ENCODE measurements around the gene GSTP1. TPM values are rescaled to one million over a fixed set of nuclear protein-coding genes. Genes with fewer than 3 reads are reported as not detected.
A peak's percentile ranks its signal among the peaks of the same experiment; 100 is the strongest.
"Not testable (repeated sequence)": the region's sequence is repeated elsewhere in the genome, so short reads cannot be mapped to it uniquely, and the experiment has no call there.

GSTP1 gene
- total and polyA plus RNA-seq, 9 of the 15 experiments (the other 6 are each of a cell fraction or from before 2014, with no cell fraction given): 592 to 2,150 (median 1,204) TPM

DNA sequence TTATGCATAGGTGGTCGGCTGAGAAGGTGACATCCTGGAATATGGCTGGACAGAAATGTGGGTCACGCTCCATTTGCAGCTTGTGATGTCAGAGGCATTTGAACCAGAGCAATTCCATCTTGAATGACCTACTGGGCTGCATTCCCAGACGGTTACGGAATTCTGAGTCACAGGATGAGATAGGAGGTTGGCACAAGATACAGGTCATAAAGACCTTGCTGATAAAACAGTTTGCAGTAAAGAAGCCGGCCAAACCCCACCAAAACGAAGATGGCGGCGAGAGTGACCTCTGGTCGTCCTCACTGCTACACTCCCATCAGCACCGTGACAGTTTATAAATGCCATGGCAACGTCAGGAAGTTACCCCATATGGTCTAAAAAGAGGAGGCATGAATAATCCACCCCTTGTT, 19.9 kb upstream of the GSTP1 start (continued):
- TF ChIP-seq, protein P1, sequence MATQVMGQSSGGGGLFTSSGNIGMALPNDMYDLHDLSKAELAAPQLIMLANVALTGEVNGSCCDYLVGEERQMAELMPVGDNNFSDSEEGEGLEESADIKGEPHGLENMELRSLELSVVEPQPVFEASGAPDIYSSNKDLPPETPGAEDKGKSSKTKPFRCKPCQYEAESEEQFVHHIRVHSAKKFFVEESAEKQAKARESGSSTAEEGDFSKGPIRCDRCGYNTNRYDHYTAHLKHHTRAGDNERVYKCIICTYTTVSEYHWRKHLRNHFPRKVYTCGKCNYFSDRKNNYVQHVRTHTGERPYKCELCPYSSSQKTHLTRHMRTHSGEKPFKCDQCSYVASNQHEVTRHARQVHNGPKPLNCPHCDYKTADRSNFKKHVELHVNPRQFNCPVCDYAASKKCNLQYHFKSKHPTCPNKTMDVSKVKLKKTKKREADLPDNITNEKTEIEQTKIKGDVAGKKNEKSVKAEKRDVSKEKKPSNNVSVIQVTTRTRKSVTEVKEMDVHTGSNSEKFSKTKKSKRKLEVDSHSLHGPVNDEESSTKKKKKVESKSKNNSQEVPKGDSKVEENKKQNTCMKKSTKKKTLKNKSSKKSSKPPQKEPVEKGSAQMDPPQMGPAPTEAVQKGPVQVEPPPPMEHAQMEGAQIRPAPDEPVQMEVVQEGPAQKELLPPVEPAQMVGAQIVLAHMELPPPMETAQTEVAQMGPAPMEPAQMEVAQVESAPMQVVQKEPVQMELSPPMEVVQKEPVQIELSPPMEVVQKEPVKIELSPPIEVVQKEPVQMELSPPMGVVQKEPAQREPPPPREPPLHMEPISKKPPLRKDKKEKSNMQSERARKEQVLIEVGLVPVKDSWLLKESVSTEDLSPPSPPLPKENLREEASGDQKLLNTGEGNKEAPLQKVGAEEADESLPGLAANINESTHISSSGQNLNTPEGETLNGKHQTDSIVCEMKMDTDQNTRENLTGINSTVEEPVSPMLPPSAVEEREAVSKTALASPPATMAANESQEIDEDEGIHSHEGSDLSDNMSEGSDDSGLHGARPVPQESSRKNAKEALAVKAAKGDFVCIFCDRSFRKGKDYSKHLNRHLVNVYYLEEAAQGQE (IDR thresholded peaks at IDR 0.05; ENCODE audit: borderline replicate concordance): not testable (repeated sequence)
- TF ChIP-seq, protein P1 (CRISPR knock-in tag; IDR thresholded peaks at IDR 0.05; ENCODE audit: low read depth): 0 out of 2 replicates have a peak, but pooled peaks have one; percentile 39
- peak; percentile 72; the same call in 1 of the 2 replicates for TF ChIP-seq TCFL5 (CRISPR knock-in tag; conservative IDR thresholded peaks at IDR 0.05)
- 0 out of 2 replicates have a peak, but pooled peaks have one; percentile 13 for TF ChIP-seq JUNB (CRISPR knock-in tag; conservative IDR thresholded peaks at IDR 0.05)
- TF ChIP-seq, protein P2, sequence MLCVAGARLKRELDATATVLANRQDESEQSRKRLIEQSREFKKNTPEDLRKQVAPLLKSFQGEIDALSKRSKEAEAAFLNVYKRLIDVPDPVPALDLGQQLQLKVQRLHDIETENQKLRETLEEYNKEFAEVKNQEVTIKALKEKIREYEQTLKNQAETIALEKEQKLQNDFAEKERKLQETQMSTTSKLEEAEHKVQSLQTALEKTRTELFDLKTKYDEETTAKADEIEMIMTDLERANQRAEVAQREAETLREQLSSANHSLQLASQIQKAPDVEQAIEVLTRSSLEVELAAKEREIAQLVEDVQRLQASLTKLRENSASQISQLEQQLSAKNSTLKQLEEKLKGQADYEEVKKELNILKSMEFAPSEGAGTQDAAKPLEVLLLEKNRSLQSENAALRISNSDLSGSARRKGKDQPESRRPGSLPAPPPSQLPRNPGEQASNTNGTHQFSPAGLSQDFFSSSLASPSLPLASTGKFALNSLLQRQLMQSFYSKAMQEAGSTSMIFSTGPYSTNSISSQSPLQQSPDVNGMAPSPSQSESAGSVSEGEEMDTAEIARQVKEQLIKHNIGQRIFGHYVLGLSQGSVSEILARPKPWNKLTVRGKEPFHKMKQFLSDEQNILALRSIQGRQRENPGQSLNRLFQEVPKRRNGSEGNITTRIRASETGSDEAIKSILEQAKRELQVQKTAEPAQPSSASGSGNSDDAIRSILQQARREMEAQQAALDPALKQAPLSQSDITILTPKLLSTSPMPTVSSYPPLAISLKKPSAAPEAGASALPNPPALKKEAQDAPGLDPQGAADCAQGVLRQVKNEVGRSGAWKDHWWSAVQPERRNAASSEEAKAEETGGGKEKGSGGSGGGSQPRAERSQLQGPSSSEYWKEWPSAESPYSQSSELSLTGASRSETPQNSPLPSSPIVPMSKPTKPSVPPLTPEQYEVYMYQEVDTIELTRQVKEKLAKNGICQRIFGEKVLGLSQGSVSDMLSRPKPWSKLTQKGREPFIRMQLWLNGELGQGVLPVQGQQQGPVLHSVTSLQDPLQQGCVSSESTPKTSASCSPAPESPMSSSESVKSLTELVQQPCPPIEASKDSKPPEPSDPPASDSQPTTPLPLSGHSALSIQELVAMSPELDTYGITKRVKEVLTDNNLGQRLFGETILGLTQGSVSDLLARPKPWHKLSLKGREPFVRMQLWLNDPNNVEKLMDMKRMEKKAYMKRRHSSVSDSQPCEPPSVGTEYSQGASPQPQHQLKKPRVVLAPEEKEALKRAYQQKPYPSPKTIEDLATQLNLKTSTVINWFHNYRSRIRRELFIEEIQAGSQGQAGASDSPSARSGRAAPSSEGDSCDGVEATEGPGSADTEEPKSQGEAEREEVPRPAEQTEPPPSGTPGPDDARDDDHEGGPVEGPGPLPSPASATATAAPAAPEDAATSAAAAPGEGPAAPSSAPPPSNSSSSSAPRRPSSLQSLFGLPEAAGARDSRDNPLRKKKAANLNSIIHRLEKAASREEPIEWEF (CRISPR knock-in tag; IDR thresholded peaks at IDR 0.05): peak; percentile 62; the same call in 1 of the 2 replicates
- TF ChIP-seq NFIC (IDR thresholded peaks at IDR 0.05): peak; percentile 64
- TF ChIP-seq NR2F6 (CRISPR knock-in tag; IDR thresholded peaks at IDR 0.05): 0 out of 2 replicates have a peak, but pooled peaks have one; percentile 31
- peak; percentile 95 for TF ChIP-seq ZNF584 (CRISPR knock-in tag; IDR thresholded peaks at IDR 0.05; ENCODE audit: low read depth)
- peak; percentile 81 for TF ChIP-seq ZNF707 (CRISPR knock-in tag; conservative IDR thresholded peaks at IDR 0.05)
